Stimulated activated CD8-positive, alpha-beta memory T cell treated with anti-CD3 and anti-CD28 coated beads, Interleukin-2, amount 100 ng/mL, for 48 hours (primary cell): ENCODE measurements around the gene GINS2.

ENCODE experiments used
- DNase-seq, 2 donors: peaks; one replicate each; pipeline ENCODE4 v3.0.0-alpha.2; 2020; ENCODE audit warnings: low read depth in 2 of 2

GINS2 gene

GRCh38 chr16:85667841-85668413 is 20.8 kb downstream of the GINS2 start:
- no peak for DNase-seq

GRCh38 chr16:85667261-85667660 is 21.5 kb downstream of the GINS2 start:
- no peak for DNase-seq

DNA sequence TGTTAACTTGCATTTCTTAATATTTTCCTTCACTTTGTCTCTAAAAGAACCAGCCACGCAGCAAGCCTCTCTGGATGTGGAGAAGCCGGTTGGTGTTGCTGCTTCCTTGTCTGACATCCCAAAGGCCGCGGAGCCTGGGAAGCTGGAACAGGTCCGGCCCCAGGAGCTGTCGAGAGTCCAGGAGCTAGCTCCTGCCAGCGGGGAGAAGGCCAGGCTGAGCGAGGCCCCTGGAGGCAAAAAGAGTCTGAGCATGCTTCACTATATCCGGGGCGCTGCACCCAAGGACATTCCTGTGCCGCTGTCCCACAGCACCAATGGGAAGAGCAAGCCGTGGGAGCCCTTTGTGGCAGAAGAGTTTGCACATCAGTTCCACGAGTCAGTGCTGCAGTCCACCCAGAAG is 22.8 kb downstream of the GINS2 start:
- DNase-seq = no peak

- no peak for DNase-seq
These were observed 23.4 kb downstream of the GINS2 start for GRCh38 chr16:85665373-85665740.

GRCh38 chr16:85664580-85665372 is 24.0 kb downstream of the GINS2 start:
- DNase-seq = no peak

DNA sequence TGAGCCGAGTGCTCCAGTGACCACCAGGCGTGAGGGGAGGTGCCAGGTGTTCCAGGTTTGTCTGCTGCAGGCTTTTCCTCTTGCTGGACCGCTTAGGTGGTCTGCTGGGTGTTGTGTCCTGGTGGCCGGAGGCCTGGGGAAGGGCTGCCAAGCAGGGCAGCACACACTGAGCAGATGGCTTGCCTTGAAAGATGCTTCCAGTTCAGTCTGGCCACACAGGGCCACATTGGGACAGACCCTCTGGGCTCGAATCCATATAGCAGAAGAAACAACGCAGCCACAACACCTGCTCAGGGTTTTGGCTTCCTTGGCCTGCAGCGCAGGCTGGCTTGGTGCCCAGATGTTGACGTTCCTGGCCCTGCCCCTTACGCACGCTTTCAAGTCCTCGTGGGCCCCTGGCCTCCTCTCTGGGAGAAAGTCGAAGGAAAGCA is 24.8 kb downstream of the GINS2 start:
- no peak for DNase-seq

- no peak for DNase-seq
These were observed 25.6 kb downstream of the GINS2 start for GRCh38 chr16:85662976-85663830.

GRCh38 chr16:85662482-85662812 is 26.3 kb downstream of the GINS2 start:
- no peak for DNase-seq

- no peak for DNase-seq
These were observed 26.8 kb downstream of the GINS2 start for GRCh38 chr16:85661740-85662481.

- DNase-seq = no peak
These were observed 27.7 kb downstream of the GINS2 start for GRCh38 chr16:85660843-85661739.

DNA sequence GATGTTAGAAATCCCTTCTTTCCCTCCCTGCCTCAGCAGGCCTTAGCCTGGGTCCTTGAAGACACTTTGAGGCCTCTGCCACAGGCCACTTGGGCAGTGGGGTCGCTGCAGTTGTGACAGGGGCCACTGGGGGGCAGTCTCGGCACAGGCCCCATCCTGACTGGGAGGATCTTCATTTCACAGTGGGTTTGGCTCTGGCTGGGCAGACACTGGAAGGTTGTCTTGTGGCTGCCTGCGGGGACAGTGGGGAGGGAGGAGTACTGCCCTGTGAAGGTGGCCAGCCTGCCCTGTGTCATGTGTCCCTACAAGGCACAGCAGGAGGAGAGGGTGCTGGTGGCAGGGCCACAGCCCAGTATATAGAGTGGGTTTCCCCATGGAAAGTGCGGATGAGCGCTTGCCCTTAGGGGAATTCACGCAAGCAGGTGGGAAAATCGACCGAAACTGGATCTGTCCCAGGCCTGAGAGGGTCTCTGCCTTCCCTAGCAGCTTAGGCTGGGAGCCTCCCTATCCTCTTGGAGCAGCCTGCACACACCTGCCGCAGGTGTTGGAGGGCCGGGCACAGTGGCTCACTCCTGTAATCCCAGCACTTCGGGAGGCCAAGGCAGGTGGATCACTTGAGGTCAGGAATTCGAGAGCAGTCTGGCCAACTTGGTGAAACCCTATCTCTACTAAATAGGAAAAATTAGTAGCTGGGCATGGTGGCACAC is 28.8 kb downstream of the GINS2 start:
- peak; percentile 61 to 64 for DNase-seq

DNA sequence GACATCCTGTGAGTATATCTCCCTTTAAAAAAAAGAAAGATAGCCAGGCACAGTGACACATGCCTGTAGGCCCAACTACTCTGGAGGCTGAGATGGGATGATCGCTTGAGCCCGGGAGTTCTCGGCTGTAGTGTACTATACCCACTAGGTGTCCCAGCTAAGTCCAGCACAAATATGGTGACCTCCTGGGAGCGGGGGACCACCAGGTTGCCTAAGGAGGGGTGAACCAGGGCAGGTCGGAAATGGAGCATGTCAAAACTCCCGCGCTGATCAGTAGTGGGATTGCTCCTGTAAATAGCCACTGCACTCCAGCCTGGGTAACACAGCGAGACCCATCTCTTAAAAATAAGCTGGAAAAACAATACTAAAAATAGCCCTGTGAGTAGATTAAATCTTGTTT is 29.4 kb downstream of the GINS2 start:
- no peak for DNase-seq

GRCh38 chr16:85658504-85659326 is 30.0 kb downstream of the GINS2 start:
- no peak for DNase-seq

GRCh38 chr16:85657996-85658395 is 30.8 kb downstream of the GINS2 start:
- DNase-seq = no peak

DNA sequence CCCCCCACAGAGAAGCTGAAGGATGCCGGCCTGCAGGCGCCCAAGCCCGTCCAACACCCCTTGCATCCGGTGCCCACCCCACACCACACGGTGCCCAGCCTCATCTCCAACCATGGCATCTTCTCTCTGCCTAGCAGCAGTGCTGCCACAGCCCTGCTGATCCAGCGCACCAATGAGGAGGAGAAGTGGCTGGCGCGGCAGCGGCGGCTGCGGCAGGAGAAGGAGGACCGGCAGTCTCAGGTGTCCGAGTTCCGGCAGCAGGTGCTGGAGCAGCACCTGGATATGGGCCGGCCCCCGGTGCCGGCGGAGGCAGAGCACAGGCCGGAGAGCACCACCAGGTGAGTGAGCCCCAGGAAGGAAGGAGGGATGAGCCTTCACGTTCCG is 31.5 kb downstream of the GINS2 start:
- no peak for DNase-seq

DNA sequence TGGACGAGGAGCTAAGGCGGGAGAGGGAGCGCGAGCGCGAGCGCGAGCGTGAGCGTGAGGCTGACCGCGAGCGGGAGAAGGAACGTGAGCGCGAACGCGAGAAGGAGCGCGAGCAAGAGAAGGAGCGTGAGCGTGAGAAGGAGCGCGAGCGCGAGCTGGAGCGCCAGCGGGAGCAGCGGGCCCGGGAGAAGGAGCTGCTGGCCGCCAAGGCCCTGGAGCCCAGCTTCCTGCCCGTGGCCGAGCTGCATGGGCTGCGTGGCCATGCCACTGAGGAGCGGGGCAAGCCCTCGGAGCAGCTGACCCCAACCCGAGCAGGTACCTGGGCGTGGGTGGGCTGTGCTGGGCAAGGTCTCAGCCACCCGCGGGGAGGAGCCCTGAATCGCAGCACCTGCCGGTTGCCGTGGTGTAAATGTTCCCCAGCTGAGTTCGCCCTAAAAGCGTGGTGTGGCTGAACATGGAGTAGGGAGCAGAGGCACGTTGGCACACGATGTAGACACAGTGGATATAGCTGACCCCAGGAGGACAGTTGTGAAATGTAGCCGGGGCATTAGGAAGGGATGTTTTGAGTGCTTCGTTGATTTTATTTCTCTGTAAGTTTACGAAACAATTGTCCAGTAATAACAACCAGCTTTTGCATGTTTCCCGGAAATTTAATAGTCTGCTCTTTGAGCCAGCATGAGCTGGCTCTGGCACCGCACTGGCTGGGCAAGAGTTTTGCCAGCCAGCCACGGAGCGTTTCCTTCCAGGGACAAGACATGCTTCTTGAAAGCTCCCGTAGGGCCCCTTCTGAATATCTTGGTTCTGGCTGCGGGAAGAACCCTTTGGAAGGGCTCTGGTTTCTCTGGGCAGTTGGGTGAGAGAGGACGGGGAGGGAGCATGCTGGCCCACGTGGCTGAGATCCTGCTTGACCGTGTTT is 32.1 kb downstream of the GINS2 start:
- DNase-seq = no peak

DNA sequence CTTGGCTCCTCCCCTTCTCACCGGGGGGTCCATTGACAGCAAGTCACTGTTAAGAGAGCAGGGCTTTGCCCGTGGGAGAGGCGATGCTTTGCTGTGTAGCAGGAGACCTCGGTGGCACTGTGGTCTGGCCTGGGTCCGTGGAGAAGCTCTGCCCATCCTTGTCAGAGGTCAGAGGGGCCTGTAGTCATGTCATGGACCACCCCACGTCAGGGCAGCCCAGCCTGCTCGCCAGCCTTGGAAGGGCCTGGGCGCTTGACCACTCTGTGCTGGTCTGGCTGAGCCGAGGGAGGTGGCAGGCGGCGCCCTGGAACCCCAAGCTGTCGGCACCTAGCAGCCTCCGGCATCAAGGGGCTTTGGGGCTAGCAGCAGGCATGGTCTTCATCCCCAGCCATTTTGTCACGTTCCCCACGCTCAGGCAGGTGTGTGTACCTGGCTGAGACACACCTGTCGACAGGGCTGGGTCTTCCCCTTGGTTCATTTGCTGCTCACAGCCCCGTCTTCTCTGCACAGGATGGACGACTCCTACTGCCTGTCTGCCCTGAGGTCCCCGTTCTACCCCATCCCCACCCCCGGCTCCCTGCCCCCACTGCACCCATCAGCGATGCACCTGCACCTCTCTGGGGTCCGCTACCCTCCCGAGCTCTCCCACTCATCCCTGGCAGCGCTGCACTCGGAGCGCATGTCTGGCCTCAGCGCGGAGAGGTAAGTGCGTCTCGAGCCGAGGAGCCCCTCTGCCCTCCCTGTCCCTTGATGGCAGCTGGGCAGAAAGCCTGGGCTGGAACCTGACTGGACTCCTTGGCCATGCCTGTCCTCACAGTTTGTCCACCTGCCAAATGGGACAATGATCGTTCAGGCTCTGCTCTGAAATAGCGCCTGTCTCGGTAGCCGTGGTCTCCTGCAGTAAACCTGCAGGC is 33.3 kb downstream of the GINS2 start:
- DNase-seq = no peak
